OCI-LY7 (cell line): ENCODE measurements around the gene NPAP1. TPM values are rescaled to one million over a fixed set of nuclear protein-coding genes. Genes with fewer than 3 reads are reported as not detected.

Experiments
- BruUV-seq: library from RNA; stranded (reverse); fragments of 400-500 nt; replicated peaks from 2 replicates; lab custom pipeline; 2021; lab: Mats Ljungman, UMichigan
- CTCF ChIA-PET: fragments of 300-600 bp; sonication (Branson Sonifier 250); formaldehyde crosslinking; loops from one replicate; lab custom pipeline; 2022; ENCODE audit warnings: antibody characterized with exemption; ENCODE audit not compliant: unreplicated experiment; lab: Charles Lee
- POLR2A ChIA-PET: fragments of 300-600 bp; sonication (Branson Sonifier 250); formaldehyde crosslinking; loops from one replicate; lab custom pipeline; 2022; ENCODE audit warnings: antibody characterized with exemption; lab: Charles Lee
- DNase-seq: peaks from one replicate; pipeline ENCODE4 v3.0.0-alpha.2; 2015; ENCODE audit warnings: low spot score
- H2AFZ ChIP-seq: fragments of 200-600 bp; sonication (generic), shearing (Covaris generic); 2 replicates; pipeline ENCODE4 v1.6.1; 2014; ENCODE audit warnings: mild to moderate bottlenecking, antibody characterized with exemption, low read length, moderate library complexity
- H3K27ac ChIP-seq: fragments of 200-600 bp; sonication (generic); 2 replicates; pipeline ENCODE4 v1.5.1; 2014; ENCODE audit warnings: mixed run types, low read depth, mild to moderate bottlenecking, moderate library complexity, low read length, inconsistent platforms; ENCODE audit not compliant: poor library complexity, severe bottlenecking
- H3K36me3 ChIP-seq: fragments of 200-600 bp; sonication (generic); 2 replicates; pipeline ENCODE4 v1.6.1; 2014; ENCODE audit warnings: mild to moderate bottlenecking, antibody characterized with exemption, low read length, moderate library complexity, mixed read lengths; ENCODE audit not compliant: insufficient read depth
- H3K4me1 ChIP-seq: fragments of 200-600 bp; sonication (generic); 2 replicates; pipeline ENCODE4 v1.5.1; 2014; ENCODE audit warnings: mild to moderate bottlenecking, low read length; ENCODE audit not compliant: insufficient read depth, poor library complexity, severe bottlenecking
- H3K4me2 ChIP-seq: fragments of 200-600 bp; sonication (generic); 2 replicates; pipeline ENCODE4 v1.6.1; 2014; ENCODE audit warnings: mild to moderate bottlenecking, low read length
- H3K4me3 ChIP-seq: fragments of 200-600 bp; sonication (generic); 2 replicates; pipeline ENCODE4 v1.5.1; 2014; ENCODE audit warnings: mild to moderate bottlenecking, low read depth, low read length; ENCODE audit not compliant: poor library complexity, severe bottlenecking
- H3K79me2 ChIP-seq: fragments of 200-600 bp; sonication (generic); 2 replicates; pipeline ENCODE4 v1.6.1; 2016; ENCODE audit warnings: low read depth, mild to moderate bottlenecking, low read length, moderate library complexity, mixed read lengths; ENCODE audit not compliant: insufficient read depth
- H3K9me2 ChIP-seq: fragments of 200-600 bp; sonication (generic); 2 replicates; pipeline ENCODE4 v1.6.1; 2016; ENCODE audit warnings: mild to moderate bottlenecking, low read length, mixed read lengths; ENCODE audit not compliant: insufficient read depth
- H3K9me3 ChIP-seq: fragments of 200-600 bp; sonication (generic); 2 replicates; pipeline ENCODE4 v1.6.1; 2014; ENCODE audit warnings: mild to moderate bottlenecking, mixed run types, low read length, mixed read lengths
- H4K20me1 ChIP-seq: fragments of 200-600 bp; sonication (generic); 2 replicates; pipeline ENCODE4 v1.6.1; 2014; ENCODE audit warnings: mild to moderate bottlenecking, antibody characterized with exemption, low read length, moderate library complexity, mixed read lengths; ENCODE audit not compliant: insufficient read depth
- EZH2phosphoT487 ChIP-seq: fragments of 200-600 bp; sonication (generic); IDR thresholded peaks from 2 replicates; pipeline ENCODE4 v1.6.1; 2018; ENCODE audit warnings: low read depth, borderline replicate concordance, mild to moderate bottlenecking, mixed run types, antibody characterized with exemption, low read length, moderate library complexity, mixed read lengths
- intact Hi-C: fragments of 100-400 bp; cut with micrococcal nuclease; formaldehyde crosslinking; loops from one replicate; pipeline ENCODE4 v1.10.0; 2022; ENCODE audit not compliant: unreplicated experiment
- total RNA-seq, 2 experiments: library from RNA; depleted of rRNA in 1 of 2; stranded (reverse); fragments of >200 nt in 1 of 2; shearing (Covaris generic) in 1 of 2; gene quantifications; 2 replicates each; pipeline ENCODE4 v1.2.3, GENCODE V29; 2014 to 2022
- TF ChIP-seq, protein P1 (sequence below): fragments of 200-600 bp; sonication (generic); conservative IDR thresholded peaks from 2 replicates; pipeline ENCODE4 v1.5.1; 2014; ENCODE audit warnings: mild to moderate bottlenecking, antibody characterized with exemption, low read length, moderate library complexity, mixed read lengths

NPAP1 gene
- total RNA-seq, 2 experiments from 2014 or later = not detected

DNA sequence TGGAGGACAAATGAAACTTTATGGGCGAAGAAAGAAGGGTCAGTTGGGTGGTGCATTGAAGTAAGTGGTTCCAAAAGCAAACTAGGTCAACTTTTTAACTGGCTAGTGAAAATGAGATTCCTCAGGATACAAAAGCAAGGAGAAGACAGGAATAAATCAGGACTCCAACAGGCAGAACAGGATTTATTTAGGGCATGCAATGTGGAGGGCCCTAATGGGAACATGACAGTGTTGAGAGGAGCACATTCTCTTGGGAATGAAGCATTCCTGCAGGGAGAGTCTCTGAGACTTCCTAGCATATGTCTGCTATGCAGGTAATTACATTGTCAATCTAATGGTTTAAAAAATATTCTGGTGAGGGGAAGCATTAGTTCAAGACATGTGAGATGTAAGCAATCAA lies 8.7 kb downstream of the NPAP1 start:
- Histone ChIP-seq H3K4me3 (no peak overlapping the region), H3K36me3 (no peaks in the 10 kb centered on the region), H3K9me2 (no peaks in the 10 kb centered on the region), H3K79me2 (no peaks in the 10 kb centered on the region), H3K4me1 (no peaks in the 10 kb centered on the region), H4K20me1 (no peaks in the 10 kb centered on the region), H3K9me3 (no peaks in the 10 kb centered on the region), H2AFZ (no peak overlapping the region), H3K27ac (no peak overlapping the region), H3K4me2 (no peak overlapping the region)
- ChIA-PET POLR2A (no interaction called here), CTCF (no interaction called here)
- no peak for TF ChIP-seq EZH2phosphoT487
- TF ChIP-seq, protein P1, sequence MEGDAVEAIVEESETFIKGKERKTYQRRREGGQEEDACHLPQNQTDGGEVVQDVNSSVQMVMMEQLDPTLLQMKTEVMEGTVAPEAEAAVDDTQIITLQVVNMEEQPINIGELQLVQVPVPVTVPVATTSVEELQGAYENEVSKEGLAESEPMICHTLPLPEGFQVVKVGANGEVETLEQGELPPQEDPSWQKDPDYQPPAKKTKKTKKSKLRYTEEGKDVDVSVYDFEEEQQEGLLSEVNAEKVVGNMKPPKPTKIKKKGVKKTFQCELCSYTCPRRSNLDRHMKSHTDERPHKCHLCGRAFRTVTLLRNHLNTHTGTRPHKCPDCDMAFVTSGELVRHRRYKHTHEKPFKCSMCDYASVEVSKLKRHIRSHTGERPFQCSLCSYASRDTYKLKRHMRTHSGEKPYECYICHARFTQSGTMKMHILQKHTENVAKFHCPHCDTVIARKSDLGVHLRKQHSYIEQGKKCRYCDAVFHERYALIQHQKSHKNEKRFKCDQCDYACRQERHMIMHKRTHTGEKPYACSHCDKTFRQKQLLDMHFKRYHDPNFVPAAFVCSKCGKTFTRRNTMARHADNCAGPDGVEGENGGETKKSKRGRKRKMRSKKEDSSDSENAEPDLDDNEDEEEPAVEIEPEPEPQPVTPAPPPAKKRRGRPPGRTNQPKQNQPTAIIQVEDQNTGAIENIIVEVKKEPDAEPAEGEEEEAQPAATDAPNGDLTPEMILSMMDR = no peak
- DNase-seq = no peak
- BruUV-seq = no TSS peak
- intact Hi-C loops = no loop called here

DNA sequence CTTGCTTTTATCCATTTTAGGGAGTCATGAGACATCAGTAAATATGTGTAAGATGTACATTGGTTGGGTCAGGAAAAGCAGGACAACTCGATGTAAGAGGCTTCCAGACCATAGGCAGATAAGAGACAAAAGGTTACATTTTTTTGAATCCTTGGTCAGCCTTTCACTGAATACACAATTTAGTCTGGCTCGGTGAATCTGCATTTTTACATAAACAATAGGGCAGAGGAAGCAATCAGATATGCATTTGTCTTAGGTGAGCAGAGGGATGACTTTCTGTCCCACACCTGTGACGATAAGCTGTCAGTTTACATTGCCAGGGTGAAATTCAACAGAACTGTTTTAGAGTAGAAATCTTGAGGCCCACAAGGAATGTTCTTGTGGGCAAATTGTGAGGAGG lies 20.6 kb downstream of the NPAP1 start:
- Histone ChIP-seq H3K36me3 (no peaks in the 10 kb centered on the region), H3K27ac (no peak overlapping the region), H3K9me2 (no peaks in the 10 kb centered on the region), H3K4me3 (no peak overlapping the region), H3K79me2 (no peaks in the 10 kb centered on the region), H3K9me3 (no peaks in the 10 kb centered on the region), H4K20me1 (no peaks in the 10 kb centered on the region), H3K4me1 (no peaks in the 10 kb centered on the region), H3K4me2 (no peak overlapping the region), H2AFZ (no peak overlapping the region)
- POLR2A ChIA-PET = no interaction called here
- no peak for TF ChIP-seq EZH2phosphoT487
- TF ChIP-seq, protein P1 = no peak
- intact Hi-C loops = no loop called here
- no peak for DNase-seq
- no TSS peak for BruUV-seq
- CTCF ChIA-PET = no interaction called here

DNA sequence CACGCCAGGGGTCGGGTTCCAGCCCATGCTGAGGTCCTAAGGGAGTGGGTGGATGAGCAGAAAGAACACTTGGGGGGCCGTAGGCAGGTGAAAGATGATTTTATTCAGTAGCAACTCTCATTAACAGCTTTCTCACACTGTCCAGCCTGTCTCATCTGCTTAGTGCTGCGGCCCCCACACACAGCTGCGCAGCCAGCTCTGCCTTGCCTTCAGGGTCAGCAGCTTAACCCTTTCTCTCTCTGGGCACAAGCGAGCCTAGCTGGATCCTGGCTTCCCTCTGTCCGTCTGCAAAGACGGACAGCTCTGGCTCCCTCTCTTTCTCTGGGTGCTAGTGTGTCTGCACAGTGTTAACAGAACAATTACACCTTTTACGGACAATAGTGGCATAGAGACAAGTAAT lies 21.3 kb downstream of the NPAP1 start:
- H3K4me1 ChIP-seq = no peaks in the 10 kb centered on the region
- no peak overlapping the region for H2AFZ ChIP-seq
- no peaks in the 10 kb centered on the region for H3K79me2 ChIP-seq
- no peaks in the 10 kb centered on the region for H4K20me1 ChIP-seq
- H3K9me3 ChIP-seq = no peaks in the 10 kb centered on the region
- no peak overlapping the region for H3K27ac ChIP-seq
- DNase-seq = no peak
- no peak overlapping the region for H3K4me3 ChIP-seq
- intact Hi-C loops = no loop called here
- H3K36me3 ChIP-seq = no peaks in the 10 kb centered on the region
- ChIA-PET CTCF (no interaction called here), POLR2A (interaction anchor here (1.0 kb wide), 1 partner anchor 15 kb away, joined by 4 read pairs; no protein-coding TSS in a partner anchor)
- no TSS peak for BruUV-seq
- H3K9me2 ChIP-seq = no peaks in the 10 kb centered on the region
- no peak for TF ChIP-seq EZH2phosphoT487
- TF ChIP-seq, protein P1 = no peak
- no peak overlapping the region for H3K4me2 ChIP-seq
